CD14-positive monocyte (primary cell): Measurements from ENCODE around the gene LGI4. TPM values are rescaled to one million over a fixed set of nuclear protein-coding genes. Genes with fewer than 3 reads are reported as not detected.

Experiments
- DNase-seq, 3 donors: peaks; one replicate each; pipeline ENCODE4 v3.0.0-alpha.2; 2011 to 2022
- H2AFZ ChIP-seq: 2 replicates; pipeline ENCODE4 v1.6.0; 2012; ENCODE audit warnings: mild to moderate bottlenecking, low read depth, low read length, inconsistent platforms; ENCODE audit not compliant: insufficient read depth, poor library complexity, severe bottlenecking
- H3K27ac ChIP-seq, 2 donors: 1 replicate in 1 of 2; 2 replicates in 1 of 2; pipeline ENCODE4 v1.5.1; 2012 to 2013; ENCODE audit warnings: low read length in 2 of 2, control low read depth in 1 of 2, inconsistent platforms in 1 of 2, low read depth in 1 of 2, mild to moderate bottlenecking in 1 of 2
- H3K27me3 ChIP-seq, 2 donors: one replicate each; pipeline versions ENCODE4 v1.6.0 to v1.6.1; 2011 to 2013; ENCODE audit warnings: low read length in 2 of 2; ENCODE audit not compliant: control insufficient read depth in 2 of 2, insufficient read depth in 2 of 2
- H3K36me3 ChIP-seq, 2 donors: replicated peaks in 1 of 2; 1 replicate in 1 of 2; 2 replicates in 1 of 2; pipeline versions ENCODE4 v1.5.1 to v1.6.1; 2012 to 2013; ENCODE audit warnings: low read length in 2 of 2, control low read depth in 1 of 2, inconsistent platforms in 1 of 2, mild to moderate bottlenecking in 1 of 2; ENCODE audit not compliant: insufficient read depth in 2 of 2, control insufficient read depth in 1 of 2
- H3K4me1 ChIP-seq, 2 donors: 1 replicate in 1 of 2; 2 replicates in 1 of 2; pipeline versions ENCODE4 v1.5.1 to v1.6.1; 2012 to 2013; ENCODE audit warnings: low read length in 2 of 2, control low read depth in 1 of 2, inconsistent platforms in 1 of 2, mild to moderate bottlenecking in 1 of 2, moderate library complexity in 1 of 2; ENCODE audit not compliant: insufficient read depth in 2 of 2, control insufficient read depth in 1 of 2
- H3K4me2 ChIP-seq: replicated peaks from 2 replicates; pipeline ENCODE3; 2012; ENCODE audit warnings: low read length, moderate library complexity, mild to moderate bottlenecking; ENCODE audit not compliant: poor library complexity, severe bottlenecking; ENCODE audit errors: extremely low read depth
- H3K4me3 ChIP-seq, 3 experiments: fragments of 200-600 bp in 1 of 3; sonication (generic) in 1 of 3; replicated peaks in 1 of 3; 1 replicate in 2 of 3; 2 replicates in 1 of 3; pipeline ENCODE4 v1.5.1; 2011 to 2013; ENCODE audit warnings: low read length in 3 of 3, mild to moderate bottlenecking in 3 of 3, control low read depth in 2 of 3, low read depth in 2 of 3, inconsistent platforms in 1 of 3, moderate library complexity in 1 of 3
- H3K79me2 ChIP-seq: 2 replicates; pipeline ENCODE4 v1.6.0; 2012; ENCODE audit warnings: mild to moderate bottlenecking, control low read depth, inconsistent platforms, low read length, moderate library complexity; ENCODE audit not compliant: insufficient read depth
- H3K9ac ChIP-seq: 2 replicates; pipeline ENCODE4 v1.6.0; 2017; ENCODE audit warnings: low read length, mild to moderate bottlenecking; ENCODE audit not compliant: insufficient read depth, poor library complexity, severe bottlenecking
- H3K9me3 ChIP-seq, 2 donors: replicated peaks in 1 of 2; 1 replicate in 1 of 2; 2 replicates in 1 of 2; pipeline versions ENCODE4 v1.5.1 to v1.6.1; 2012 to 2013; ENCODE audit warnings: low read length in 2 of 2, control low read depth in 1 of 2; ENCODE audit not compliant: control insufficient read depth in 1 of 2, insufficient read depth in 1 of 2
- H4K20me1 ChIP-seq: 2 replicates; pipeline ENCODE4 v1.6.0; 2012; ENCODE audit warnings: mild to moderate bottlenecking, low read length, control low read depth, moderate library complexity; ENCODE audit not compliant: insufficient read depth
- H3K27ac Mint-ChIP-seq, 7 donors: one replicate each; pipeline ENCODE4 v1.8.0; 2020; ENCODE audit warnings: mild to moderate bottlenecking in 7 of 7, mixed read lengths in 7 of 7, moderate library complexity in 6 of 7, inconsistent platforms in 2 of 7
- H3K27me3 Mint-ChIP-seq, 3 donors: one replicate each; pipeline ENCODE4 v1.8.0; 2021 to 2022; ENCODE audit warnings: low read depth in 3 of 3, mild to moderate bottlenecking in 3 of 3, mixed read lengths in 3 of 3, moderate library complexity in 3 of 3, inconsistent platforms in 1 of 3
- H3K36me3 Mint-ChIP-seq, 2 donors: one replicate each; pipeline ENCODE4 v1.8.0; 2020; ENCODE audit warnings: mixed read lengths in 2 of 2, inconsistent platforms in 1 of 2, mild to moderate bottlenecking in 1 of 2
- H3K4me1 Mint-ChIP-seq: one replicate; pipeline ENCODE4 v1.8.0; 2020; ENCODE audit warnings: mild to moderate bottlenecking, mixed read lengths
- H3K4me3 Mint-ChIP-seq, 2 donors: one replicate each; pipeline ENCODE4 v1.8.0; 2020; ENCODE audit warnings: mild to moderate bottlenecking in 2 of 2, mixed read lengths in 2 of 2, moderate library complexity in 1 of 2
- H3K9me3 Mint-ChIP-seq, 7 donors: one replicate each; pipeline ENCODE4 v1.8.0; 2020 to 2022; ENCODE audit warnings: mixed read lengths in 7 of 7, mild to moderate bottlenecking in 6 of 7, moderate library complexity in 6 of 7, inconsistent platforms in 2 of 7
- WGBS: methylation state at CpG from one replicate; pipeline ENCODE4 v1.1.5; 2013; ENCODE audit warnings: missing lambda C conversion rate; ENCODE audit not compliant: insufficient coverage; 5-methylcytosine and 5-hydroxymethylcytosine counted together
- intact Hi-C, 2 donors: fragments of 100-400 bp; cut with micrococcal nuclease; formaldehyde crosslinking; loops; one replicate each; pipeline versions ENCODE4 v1.15.0 to v1.15.1; 2023
- polyA plus RNA-seq, 3 donors: library from polyadenylated mRNA; depleted of rRNA in 1 of 3; unstranded in 2 of 3; stranded (reverse) in 1 of 3; fragments of 300-500 nt in 2 of 3; fragments of >200 nt in 1 of 3; fragmentation: Illumina TruSeq in 2 of 3; gene quantifications; 1 replicate in 2 of 3; 2 replicates in 1 of 3; pipeline ENCODE4 v1.2.3, GENCODE V29; 2012 to 2021
- TF ChIP-seq, protein P1 (sequence below): fragments of 200-600 bp; IDR thresholded peaks from one replicate; pipeline ENCODE4 v1.8.0; 2022; ENCODE audit warnings: antibody characterized with exemption, mild to moderate bottlenecking

The LGI4 gene
- polyA plus RNA-seq, 3 donors = 1.1 TPM; not detected in 2

GRCh38 chr19:35118268-35119020 is 16.4 kb downstream of the LGI4 start:
- no peaks in the 10 kb centered on the region for H3K27me3 ChIP-seq
- H3K27ac ChIP-seq = no peak overlapping the region
- no peaks in the 10 kb centered on the region for H4K20me1 ChIP-seq
- H3K9me3 ChIP-seq = no peaks in the 10 kb centered on the region
- no peaks in the 10 kb centered on the region for H3K79me2 ChIP-seq
- peaks cover 0 to 2% (median 0%) of the 10 kb centered on the region in 7 donors for H3K9me3 Mint-ChIP-seq
- TF ChIP-seq, protein P1, sequence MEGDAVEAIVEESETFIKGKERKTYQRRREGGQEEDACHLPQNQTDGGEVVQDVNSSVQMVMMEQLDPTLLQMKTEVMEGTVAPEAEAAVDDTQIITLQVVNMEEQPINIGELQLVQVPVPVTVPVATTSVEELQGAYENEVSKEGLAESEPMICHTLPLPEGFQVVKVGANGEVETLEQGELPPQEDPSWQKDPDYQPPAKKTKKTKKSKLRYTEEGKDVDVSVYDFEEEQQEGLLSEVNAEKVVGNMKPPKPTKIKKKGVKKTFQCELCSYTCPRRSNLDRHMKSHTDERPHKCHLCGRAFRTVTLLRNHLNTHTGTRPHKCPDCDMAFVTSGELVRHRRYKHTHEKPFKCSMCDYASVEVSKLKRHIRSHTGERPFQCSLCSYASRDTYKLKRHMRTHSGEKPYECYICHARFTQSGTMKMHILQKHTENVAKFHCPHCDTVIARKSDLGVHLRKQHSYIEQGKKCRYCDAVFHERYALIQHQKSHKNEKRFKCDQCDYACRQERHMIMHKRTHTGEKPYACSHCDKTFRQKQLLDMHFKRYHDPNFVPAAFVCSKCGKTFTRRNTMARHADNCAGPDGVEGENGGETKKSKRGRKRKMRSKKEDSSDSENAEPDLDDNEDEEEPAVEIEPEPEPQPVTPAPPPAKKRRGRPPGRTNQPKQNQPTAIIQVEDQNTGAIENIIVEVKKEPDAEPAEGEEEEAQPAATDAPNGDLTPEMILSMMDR = no peak
- no peak overlapping the region for H3K9ac ChIP-seq
- no peak overlapping the region for H3K27ac Mint-ChIP-seq
- peaks cover 27 to 35% of the 10 kb centered on the region in 2 donors for H3K4me1 ChIP-seq
- no peak overlapping the region for H3K4me3 ChIP-seq
- H3K36me3 Mint-ChIP-seq = no peaks in the 10 kb centered on the region
- peak overlapping the region; percentile 8 for H2AFZ ChIP-seq
- WGBS = 47% methylated on average over 9 of the region's 13 CpGs
- intact Hi-C loops = no loop called here
- peaks cover 35% of the 10 kb centered on the region for H3K4me1 Mint-ChIP-seq
- DNase-seq = no peak
- H3K36me3 ChIP-seq = no peaks in the 10 kb centered on the region
- peaks cover 8 to 21% (median 17%) of the 10 kb centered on the region in 3 donors for H3K27me3 Mint-ChIP-seq
- peak overlapping the region in 1 of 2 donors; percentile 35 for H3K4me3 Mint-ChIP-seq
- no peak overlapping the region for H3K4me2 ChIP-seq

GRCh38 chr19:35117799-35118198 is 17.1 kb downstream of the LGI4 start:
- no peak overlapping the region for H3K27ac ChIP-seq
- no peak overlapping the region for H3K4me2 ChIP-seq
- H3K27me3 Mint-ChIP-seq = peaks cover 8 to 21% (median 17%) of the 10 kb centered on the region in 3 donors
- peak overlapping the region in 1 of 7 donors; percentile 26 for H3K27ac Mint-ChIP-seq
- H3K36me3 Mint-ChIP-seq = no peaks in the 10 kb centered on the region
- intact Hi-C loops = no loop called here
- TF ChIP-seq, protein P1 = no peak
- H3K27me3 ChIP-seq = no peaks in the 10 kb centered on the region
- H3K4me3 ChIP-seq = no peak overlapping the region
- no peak overlapping the region for H3K9ac ChIP-seq
- no peaks in the 10 kb centered on the region for H4K20me1 ChIP-seq
- H3K4me1 ChIP-seq = peaks cover 27 to 35% of the 10 kb centered on the region in 2 donors
- WGBS = 87% methylated on average over 6 of the region's 11 CpGs
- no peaks in the 10 kb centered on the region for H3K9me3 ChIP-seq
- peak overlapping the region in 1 of 2 donors; percentile 60 for H3K4me3 Mint-ChIP-seq
- H3K9me3 Mint-ChIP-seq = peaks cover 0 to 2% (median 0%) of the 10 kb centered on the region in 7 donors
- H3K36me3 ChIP-seq = no peaks in the 10 kb centered on the region
- H3K4me1 Mint-ChIP-seq = peaks cover 35% of the 10 kb centered on the region
- no peak overlapping the region for H2AFZ ChIP-seq
- no peaks in the 10 kb centered on the region for H3K79me2 ChIP-seq
- no peak for DNase-seq
